BE2C (cell line): ENCODE results near the gene AKAP9.

Experiments used
- DNase-seq: peaks from one replicate; pipeline ENCODE4 v3.0.0-alpha.2; 2020
- H3K27me3 ChIP-seq: fragments of 250-450 bp; sonication (Bioruptor Pico); 2 replicates; pipeline ENCODE4 v1.5.1; 2020; ENCODE audit warnings: mild to moderate bottlenecking
- H3K36me3 ChIP-seq: fragments of 250-450 bp; sonication (Bioruptor Pico); 2 replicates; pipeline ENCODE4 v1.5.1; 2020; ENCODE audit warnings: mild to moderate bottlenecking
- H3K4me1 ChIP-seq: fragments of 250-450 bp; sonication (Bioruptor Pico); 2 replicates; pipeline ENCODE4 v1.5.1; 2020
- H3K4me3 ChIP-seq: 2 replicates; pipeline ENCODE4 v1.5.1; 2011; ENCODE audit warnings: low read depth, low read length
- H3K9me3 ChIP-seq: fragments of 250-450 bp; sonication (Bioruptor Pico); 2 replicates; pipeline ENCODE4 v1.5.1; 2020
- CTCF ChIP-seq: IDR thresholded peaks from 2 replicates; pipeline ENCODE4 v1.5.1; 2012; ENCODE audit warnings: mild to moderate bottlenecking, low read depth, low read length

AKAP9 gene

GRCh38 chr7:92158660-92159575 is 218.3 kb downstream of the AKAP9 start:
- no peaks in the 10 kb centered on the region for H3K36me3 ChIP-seq
- DNase-seq = no peak
- no peaks in the 10 kb centered on the region for H3K9me3 ChIP-seq
- H3K4me3 ChIP-seq = no peak overlapping the region
- H3K27me3 ChIP-seq = no peaks in the 10 kb centered on the region; the same call in 1 of the 2 replicates
- H3K4me1 ChIP-seq = peaks cover 3% of the 10 kb centered on the region; the same call in 1 of the 2 replicates
- TF ChIP-seq CTCF = no peak
